Trophoblast cell (in vitro differentiated cells and primary cell): ENCODE data around the gene RNF126.

ENCODE experiments used
- DNase-seq, 2 donors: peaks; one replicate each; pipeline ENCODE4 v3.0.0-alpha.2; 2016
- H2AFZ ChIP-seq: 2 replicates; pipeline ENCODE4 v1.6.1; 2013; ENCODE audit warnings: low read length, moderate library complexity, mild to moderate bottlenecking; ENCODE audit not compliant: insufficient read depth, poor library complexity
- H2AK5ac ChIP-seq: 2 replicates; pipeline ENCODE4 v1.6.1; 2013; ENCODE audit warnings: mild to moderate bottlenecking, low read length
- H2BK120ac ChIP-seq: 2 replicates; pipeline ENCODE4 v1.6.1; 2013; ENCODE audit warnings: low read length, mild to moderate bottlenecking, moderate library complexity; ENCODE audit not compliant: insufficient read depth, poor library complexity
- H2BK12ac ChIP-seq: 2 replicates; pipeline ENCODE4 v1.6.1; 2013; ENCODE audit warnings: mild to moderate bottlenecking, low read length, moderate library complexity
- H2BK5ac ChIP-seq: 2 replicates; pipeline ENCODE4 v1.6.1; 2013; ENCODE audit warnings: low read length, low read depth, moderate library complexity, mild to moderate bottlenecking; ENCODE audit not compliant: poor library complexity
- H3K14ac ChIP-seq: 2 replicates; pipeline ENCODE4 v1.6.1; 2013; ENCODE audit warnings: mild to moderate bottlenecking, low read length
- H3K18ac ChIP-seq: 2 replicates; pipeline ENCODE4 v1.6.1; 2013; ENCODE audit warnings: mild to moderate bottlenecking, low read length
- H3K23ac ChIP-seq: 2 replicates; pipeline ENCODE4 v1.6.1; 2013; ENCODE audit warnings: low read length
- H3K27ac ChIP-seq: 2 replicates; pipeline ENCODE4 v1.5.1; 2013; ENCODE audit warnings: low read depth, mild to moderate bottlenecking, inconsistent platforms, low read length, moderate library complexity
- H3K27me3 ChIP-seq: 2 replicates; pipeline ENCODE4 v1.6.1; 2013; ENCODE audit warnings: inconsistent platforms, mild to moderate bottlenecking, low read length, moderate library complexity; ENCODE audit not compliant: insufficient read depth
- H3K36me3 ChIP-seq, 2 experiments: 1 replicate in 1 of 2; 2 replicates in 1 of 2; pipeline ENCODE4 v1.6.1; 2013; ENCODE audit warnings: low read length in 2 of 2, mild to moderate bottlenecking in 2 of 2, moderate library complexity in 1 of 2; ENCODE audit not compliant: insufficient read depth in 2 of 2, control insufficient read depth in 1 of 2
- H3K4ac ChIP-seq: 2 replicates; pipeline ENCODE4 v1.6.1; 2013; ENCODE audit warnings: low read depth, mild to moderate bottlenecking, low read length, moderate library complexity
- H3K4me1 ChIP-seq, 2 experiments: 1 replicate in 1 of 2; 2 replicates in 1 of 2; pipeline ENCODE4 v1.6.1; 2013; ENCODE audit warnings: low read length in 2 of 2, mild to moderate bottlenecking in 2 of 2, moderate library complexity in 1 of 2; ENCODE audit not compliant: insufficient read depth in 2 of 2, control insufficient read depth in 1 of 2
- H3K4me2 ChIP-seq: 2 replicates; pipeline ENCODE4 v1.6.1; 2013; ENCODE audit warnings: inconsistent platforms, mild to moderate bottlenecking, low read length, moderate library complexity
- H3K4me3 ChIP-seq: 2 replicates; pipeline ENCODE4 v1.5.1; 2013; ENCODE audit warnings: mild to moderate bottlenecking, low read depth, low read length, inconsistent platforms
- H3K79me1 ChIP-seq: one replicate; pipeline ENCODE4 v1.6.1; 2013; ENCODE audit warnings: low read length
- H3K79me2 ChIP-seq: 2 replicates; pipeline ENCODE4 v1.6.1; 2013; ENCODE audit warnings: low read length, mild to moderate bottlenecking; ENCODE audit not compliant: control insufficient read depth, insufficient read depth, poor library complexity
- H3K9ac ChIP-seq: 2 replicates; pipeline ENCODE4 v1.6.1; 2013; ENCODE audit warnings: mild to moderate bottlenecking, low read length
- H3K9me3 ChIP-seq: 2 replicates; pipeline ENCODE4 v1.6.1; 2013; ENCODE audit warnings: low read depth, mild to moderate bottlenecking, control low read depth, inconsistent platforms, low read length; ENCODE audit not compliant: insufficient read depth
- H4K12ac ChIP-seq: 2 replicates; pipeline ENCODE4 v1.6.1; 2013; ENCODE audit warnings: low read depth, mild to moderate bottlenecking, low read length, moderate library complexity
- H4K8ac ChIP-seq: 2 replicates; pipeline ENCODE4 v1.6.1; 2013; ENCODE audit warnings: low read depth, mild to moderate bottlenecking, low read length, moderate library complexity
- H4K91ac ChIP-seq: one replicate; pipeline ENCODE4 v1.6.1; 2013; ENCODE audit warnings: low read depth, mild to moderate bottlenecking, low read length, moderate library complexity
- WGBS: extraction: QIAGEN DNeasy Blood & Tissue Kit; methylation state at CpG from one replicate; pipeline ENCODE4 v1.1.7; 2013; ENCODE audit warnings: missing lambda C conversion rate; ENCODE audit not compliant: insufficient read length, insufficient coverage; ENCODE audit errors: extremely low coverage; 5-methylcytosine and 5-hydroxymethylcytosine counted together

RNF126 gene

DNA sequence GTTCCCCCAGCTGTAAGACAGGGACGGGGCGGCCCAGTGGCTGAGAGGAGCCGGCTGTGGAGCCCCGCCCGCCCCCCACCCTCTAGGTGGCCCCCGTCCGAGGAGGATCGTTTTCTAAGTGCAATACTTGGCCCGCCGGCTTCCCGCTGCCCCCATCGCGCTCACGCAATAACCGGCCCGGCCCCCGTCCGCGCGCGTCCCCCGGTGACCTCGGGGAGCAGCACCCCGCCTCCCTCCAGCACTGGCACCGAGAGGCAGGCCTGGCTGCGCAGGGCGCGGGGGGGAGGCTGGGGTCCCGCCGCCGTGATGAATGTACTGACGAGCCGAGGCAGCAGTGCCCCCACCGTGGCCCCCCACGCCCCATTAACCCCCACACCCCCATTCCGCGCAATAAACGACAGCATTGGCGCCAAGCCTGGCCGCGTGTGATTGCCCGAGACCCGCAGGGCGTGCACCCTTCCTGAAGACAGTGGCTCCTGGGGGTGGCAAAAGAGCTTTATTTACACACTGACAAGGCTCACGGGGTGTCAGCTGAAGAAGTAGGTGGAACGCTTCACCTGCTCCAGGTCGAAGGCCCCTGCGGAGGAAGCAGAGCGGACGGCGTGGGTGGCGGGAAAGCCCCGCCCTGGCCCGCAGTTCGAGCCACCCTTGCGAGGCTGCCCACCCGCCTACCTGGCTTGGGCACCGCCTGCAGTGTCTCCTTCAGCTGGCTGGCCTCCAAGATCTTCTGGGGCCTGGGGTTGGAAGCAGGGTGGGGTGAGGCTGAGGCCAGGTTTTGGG, 46.1 kb downstream of the RNF126 start:
- H2BK120ac ChIP-seq: no peak overlapping the region
- H2AK5ac ChIP-seq: no peak overlapping the region
- H3K18ac ChIP-seq: no peak overlapping the region
- H3K9me3 ChIP-seq: peaks cover 4% of the 10 kb centered on the region
- no CpG with 5 or more reads among the region's 58 CpGs for WGBS
- H4K12ac ChIP-seq: no peak overlapping the region
- no peak overlapping the region for H3K27ac ChIP-seq
- no peak overlapping the region for H3K23ac ChIP-seq
- no peak overlapping the region for H3K9ac ChIP-seq
- no peak overlapping the region for H4K91ac ChIP-seq
- H2BK5ac ChIP-seq: no peak overlapping the region
- no peak overlapping the region for H4K8ac ChIP-seq
- no peak overlapping the region for H3K14ac ChIP-seq
- no peaks in the 10 kb centered on the region for H3K79me1 ChIP-seq
- H3K4ac ChIP-seq: no peak overlapping the region
- no peak for DNase-seq
- H2AFZ ChIP-seq: no peak overlapping the region
- H3K79me2 ChIP-seq: no peaks in the 10 kb centered on the region
- H3K4me3 ChIP-seq: no peak overlapping the region
- H2BK12ac ChIP-seq: no peak overlapping the region
- peaks cover 56 to 65% of the 10 kb centered on the region in 2 experiments for H3K36me3 ChIP-seq
- no peak overlapping the region for H3K4me2 ChIP-seq
- no peaks in the 10 kb centered on the region for H3K27me3 ChIP-seq
- H3K4me1 ChIP-seq: no peaks in the 10 kb centered on the region

DNA sequence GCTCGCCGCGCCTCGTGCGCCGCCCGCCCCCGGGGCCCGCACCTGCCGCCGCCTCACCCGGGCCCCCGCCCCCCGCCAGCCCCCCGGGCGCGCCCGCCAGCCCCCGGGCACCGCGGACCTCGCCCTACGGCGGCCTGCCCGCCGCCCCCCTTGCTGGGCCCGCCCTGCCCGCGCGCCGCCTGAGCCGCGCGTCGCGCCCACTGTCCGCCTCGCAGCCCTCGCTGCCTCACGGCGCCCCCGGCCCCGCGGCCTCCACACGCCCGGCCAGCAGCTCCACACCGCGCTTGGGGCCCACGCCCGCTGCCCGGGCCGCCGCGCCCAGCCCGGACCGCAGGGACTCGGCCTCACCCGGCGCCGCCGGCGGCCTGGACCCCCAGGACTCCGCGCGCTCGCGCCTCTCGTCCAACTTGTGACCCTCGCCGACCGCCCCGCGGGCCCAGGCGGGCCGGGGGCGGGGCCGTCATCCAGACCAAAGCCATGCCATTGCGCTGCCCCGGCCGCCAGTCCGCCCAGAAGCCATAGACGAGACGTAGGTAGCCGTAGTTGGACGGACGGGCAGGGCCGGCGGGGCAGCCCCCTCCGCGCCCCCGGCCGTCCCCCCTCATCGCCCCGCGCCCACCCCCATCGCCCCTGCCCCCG, 46.8 kb downstream of the RNF126 start:
- H3K9me3 ChIP-seq: peaks cover 4% of the 10 kb centered on the region
- no peak overlapping the region for H3K14ac ChIP-seq
- WGBS: no CpG with 5 or more reads among the region's 97 CpGs
- no peak overlapping the region for H2BK120ac ChIP-seq
- H2BK12ac ChIP-seq: no peak overlapping the region
- H3K4me1 ChIP-seq: no peaks in the 10 kb centered on the region
- no peak overlapping the region for H4K8ac ChIP-seq
- H4K91ac ChIP-seq: no peak overlapping the region
- no peak overlapping the region for H2AFZ ChIP-seq
- no peak overlapping the region for H3K27ac ChIP-seq
- H3K27me3 ChIP-seq: no peaks in the 10 kb centered on the region
- H3K9ac ChIP-seq: no peak overlapping the region
- H4K12ac ChIP-seq: no peak overlapping the region
- H3K4ac ChIP-seq: no peak overlapping the region
- H2AK5ac ChIP-seq: no peak overlapping the region
- no peaks in the 10 kb centered on the region for H3K79me2 ChIP-seq
- no peak for DNase-seq
- H2BK5ac ChIP-seq: no peak overlapping the region
- no peak overlapping the region for H3K18ac ChIP-seq
- H3K79me1 ChIP-seq: no peaks in the 10 kb centered on the region
- no peak overlapping the region for H3K4me3 ChIP-seq
- no peak overlapping the region for H3K4me2 ChIP-seq
- H3K23ac ChIP-seq: no peak overlapping the region
- H3K36me3 ChIP-seq: peaks cover 48 to 58% of the 10 kb centered on the region in 2 experiments

DNA sequence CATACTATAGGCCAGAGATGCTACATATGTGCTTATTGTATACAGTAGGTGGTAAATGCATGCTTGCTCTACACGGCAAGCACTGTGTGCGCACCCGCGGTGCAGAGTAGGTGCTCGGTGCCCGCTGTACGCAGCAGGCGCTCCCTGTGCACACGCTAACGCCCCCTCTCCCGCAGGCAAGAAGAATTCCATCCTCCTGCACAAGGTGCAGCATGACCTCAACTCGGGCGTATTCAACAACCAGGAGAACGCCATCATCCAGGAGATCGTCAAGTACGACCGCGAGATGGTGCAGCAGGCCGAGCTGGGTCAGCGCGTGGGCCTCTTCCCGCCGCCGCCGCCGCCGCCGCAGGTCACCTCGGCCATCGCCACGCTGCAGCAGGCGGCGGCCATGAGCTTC, 47.4 kb downstream of the RNF126 start:
- Histone ChIP-seq H3K23ac (no peak overlapping the region), H2AK5ac (no peak overlapping the region), H3K36me3 (peaks cover 45 to 56% of the 10 kb centered on the region in 2 experiments), H3K27me3 (no peaks in the 10 kb centered on the region), H3K9me3 (peaks cover 4% of the 10 kb centered on the region), H3K4me3 (no peak overlapping the region), H3K18ac (no peak overlapping the region), H2BK120ac (no peak overlapping the region), H3K4me1 (no peaks in the 10 kb centered on the region), H3K79me2 (no peaks in the 10 kb centered on the region), H3K9ac (no peak overlapping the region), H3K4ac (no peak overlapping the region), H2BK12ac (no peak overlapping the region), H2AFZ (no peak overlapping the region), H4K12ac (no peak overlapping the region), H4K91ac (no peak overlapping the region), H3K27ac (no peak overlapping the region), H3K79me1 (no peaks in the 10 kb centered on the region), H2BK5ac (no peak overlapping the region), H4K8ac (no peak overlapping the region), H3K4me2 (no peak overlapping the region), H3K14ac (no peak overlapping the region)
- WGBS: no CpG with 5 or more reads among the region's 33 CpGs
- DNase-seq: peak; percentile 54 to 58

DNA sequence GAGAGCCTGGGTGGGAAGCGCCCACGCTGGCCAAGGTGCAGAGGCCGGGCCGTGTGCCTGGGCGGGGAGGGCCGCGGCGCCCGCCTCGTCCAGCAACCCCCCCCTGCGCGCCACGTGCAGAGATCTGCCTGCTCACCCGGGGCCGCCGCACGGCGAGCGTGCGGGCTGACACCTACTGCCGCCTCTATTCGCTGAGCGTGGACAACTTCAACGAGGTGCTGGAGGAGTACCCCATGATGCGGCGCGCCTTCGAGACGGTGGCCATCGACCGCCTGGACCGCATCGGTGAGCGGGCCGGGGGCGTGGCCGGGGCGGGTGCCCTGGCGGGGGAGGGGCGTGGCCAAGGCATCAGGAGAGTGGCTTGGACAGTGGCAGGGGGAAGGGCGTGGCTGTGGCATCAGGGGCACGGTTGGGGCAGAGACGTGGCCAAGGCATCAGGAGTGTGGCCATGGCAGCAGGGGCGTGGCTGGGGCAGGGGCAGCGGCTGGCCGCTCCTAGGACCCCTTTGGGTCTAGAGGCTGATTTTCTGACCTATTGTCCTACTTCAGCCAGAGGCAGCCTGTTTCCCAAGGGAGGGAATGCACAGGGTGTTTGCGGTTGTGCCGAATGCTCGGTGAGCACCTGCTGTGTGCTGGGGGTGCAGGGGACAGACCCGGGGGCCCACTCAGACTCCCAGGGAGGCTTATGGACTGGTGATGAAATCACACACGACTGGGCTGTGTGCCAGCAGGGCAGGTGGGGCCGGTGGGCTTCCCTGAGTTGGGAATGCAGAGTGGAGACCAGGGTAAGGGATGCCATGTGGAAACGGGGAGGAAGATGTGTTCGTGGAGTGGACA, 49.1 kb downstream of the RNF126 start:
- H3K4ac ChIP-seq: no peak overlapping the region
- no peak overlapping the region for H2AFZ ChIP-seq
- H3K23ac ChIP-seq: no peak overlapping the region
- no peak overlapping the region for H3K27ac ChIP-seq
- no CpG with 5 or more reads among the region's 54 CpGs for WGBS
- H2BK120ac ChIP-seq: no peak overlapping the region
- no peak overlapping the region for H3K4me3 ChIP-seq
- no peak for DNase-seq
- H3K14ac ChIP-seq: no peak overlapping the region
- peaks cover 29 to 40% of the 10 kb centered on the region in 2 experiments for H3K36me3 ChIP-seq
- no peak overlapping the region for H2AK5ac ChIP-seq
- no peaks in the 10 kb centered on the region for H3K79me2 ChIP-seq
- H4K91ac ChIP-seq: no peak overlapping the region
- no peaks in the 10 kb centered on the region for H3K79me1 ChIP-seq
- no peaks in the 10 kb centered on the region for H3K4me1 ChIP-seq
- H3K4me2 ChIP-seq: no peak overlapping the region
- H3K9me3 ChIP-seq: peaks cover 4% of the 10 kb centered on the region
- no peak overlapping the region for H4K12ac ChIP-seq
- H3K18ac ChIP-seq: no peak overlapping the region
- H3K27me3 ChIP-seq: no peaks in the 10 kb centered on the region
- H3K9ac ChIP-seq: no peak overlapping the region
- H4K8ac ChIP-seq: no peak overlapping the region
- H2BK12ac ChIP-seq: no peak overlapping the region
- H2BK5ac ChIP-seq: no peak overlapping the region
